Measurements from ENCODE around the gene MLF2.

The MLF2 gene

GRCh38 chr12:6754411-6754810 lies 1.5 kb upstream of the MLF2 start:
- TF ChIP-seq CTCF (IDR thresholded peaks at IDR 0.05; ENCODE audit: low read depth, low read length, missing control alignments) = no peak
- H3K27me3 ChIP-seq (replicated peaks) = no peaks in the 10 kb centered on the region
- no peak overlapping the region for H3K4me3 ChIP-seq (ENCODE audit: low read depth, low read length)
- peaks cover 24% of the 10 kb centered on the region for H3K36me3 ChIP-seq (replicated peaks)
- in situ Hi-C loops (cut with HindIII; ENCODE audit: low pct_ligation_motif_present, low sequenced_read_pairs) = no loop called here
- no peak overlapping the region for H3K27ac ChIP-seq
- DNase-seq = no peak

GRCh38 chr12:6753772-6754356 lies 923 bp upstream of the MLF2 start:
- in situ Hi-C loops (cut with HindIII; ENCODE audit: low pct_ligation_motif_present, low sequenced_read_pairs) = no loop called here
- Histone ChIP-seq H3K36me3 (replicated peaks) (peaks cover 29% of the 10 kb centered on the region), H3K27me3 (replicated peaks) (no peaks in the 10 kb centered on the region), H3K27ac (no peak overlapping the region), H3K4me3 (ENCODE audit: low read depth, low read length) (no peak overlapping the region)
- DNase-seq = no peak
- TF ChIP-seq CTCF (IDR thresholded peaks at IDR 0.05; ENCODE audit: low read depth, low read length, missing control alignments) = no peak

GRCh38 chr12:6752167-6752920 lies 597 bp downstream of the MLF2 start:
- Histone ChIP-seq H3K36me3 (replicated peaks) (peaks cover 44% of the 10 kb centered on the region), H3K4me3 (ENCODE audit: low read depth, low read length) (peak overlapping the region; percentile 91), H3K27me3 (replicated peaks) (no peaks in the 10 kb centered on the region), H3K27ac (peak overlapping the region; percentile 91)
- peak; percentile 51 for DNase-seq
- in situ Hi-C loops (cut with HindIII; ENCODE audit: low pct_ligation_motif_present, low sequenced_read_pairs) = no loop called here
- peak; percentile 74 for TF ChIP-seq CTCF (IDR thresholded peaks at IDR 0.05; ENCODE audit: low read depth, low read length, missing control alignments)

GRCh38 chr12:6751767-6752166 lies 1.2 kb downstream of the MLF2 start:
- in situ Hi-C loops (cut with HindIII; ENCODE audit: low pct_ligation_motif_present, low sequenced_read_pairs) = no loop called here
- Histone ChIP-seq H3K27me3 (replicated peaks) (no peaks in the 10 kb centered on the region), H3K4me3 (ENCODE audit: low read depth, low read length) (peak overlapping the region; percentile 91), H3K27ac (no peak overlapping the region), H3K36me3 (replicated peaks) (peaks cover 49% of the 10 kb centered on the region)
- TF ChIP-seq CTCF (IDR thresholded peaks at IDR 0.05; ENCODE audit: low read depth, low read length, missing control alignments) = no peak
- DNase-seq = no peak

GRCh38 chr12:6750506-6750905 lies 2.4 kb downstream of the MLF2 start:
- H3K4me3 ChIP-seq (ENCODE audit: low read depth, low read length) = no peak overlapping the region
- H3K27me3 ChIP-seq (replicated peaks) = no peaks in the 10 kb centered on the region
- H3K36me3 ChIP-seq (replicated peaks) = peaks cover 53% of the 10 kb centered on the region
- DNase-seq = no peak
- in situ Hi-C loops (cut with HindIII; ENCODE audit: low pct_ligation_motif_present, low sequenced_read_pairs) = no loop called here
- H3K27ac ChIP-seq = no peak overlapping the region
- TF ChIP-seq CTCF (IDR thresholded peaks at IDR 0.05; ENCODE audit: low read depth, low read length, missing control alignments) = no peak
